ENCODE results near the gene ATAD1.
A peak's percentile ranks its signal among the peaks of the same experiment; 100 is the strongest.

DNA sequence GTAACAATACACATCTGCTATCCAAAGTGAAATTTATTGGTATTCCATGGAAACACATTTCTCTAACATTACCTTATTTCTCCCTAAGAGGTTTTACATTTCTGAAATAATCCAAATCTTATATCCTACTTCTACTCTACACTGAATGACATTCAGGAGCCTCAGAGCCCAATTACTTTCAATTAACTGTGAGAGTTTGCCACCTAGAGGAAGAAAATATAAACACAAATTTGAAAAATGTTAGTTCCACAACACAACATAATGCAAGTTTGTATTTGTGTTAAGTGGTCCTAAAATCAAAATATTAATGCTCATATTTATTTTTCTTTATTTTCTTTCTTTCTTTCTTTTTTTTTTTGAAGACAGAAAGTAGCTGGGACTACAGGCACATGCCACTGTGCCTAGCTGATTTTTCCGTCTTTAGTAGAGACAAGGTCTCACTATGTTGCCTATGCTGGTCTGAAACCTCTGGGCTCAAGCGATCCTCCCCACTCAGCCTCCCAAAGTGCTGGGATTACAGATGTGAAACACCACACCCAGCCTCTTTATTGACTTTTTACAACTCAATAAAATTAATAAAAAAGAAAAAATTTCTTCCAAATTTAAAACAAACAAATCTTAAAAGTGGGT, 46.0 kb downstream of the ATAD1 start:
- no peak for TF ChIP-seq EZH2 (IDR thresholded peaks at IDR 0.05; ENCODE audit: low read length, unreplicated experiment)
- TF ChIP-seq, protein P1, sequence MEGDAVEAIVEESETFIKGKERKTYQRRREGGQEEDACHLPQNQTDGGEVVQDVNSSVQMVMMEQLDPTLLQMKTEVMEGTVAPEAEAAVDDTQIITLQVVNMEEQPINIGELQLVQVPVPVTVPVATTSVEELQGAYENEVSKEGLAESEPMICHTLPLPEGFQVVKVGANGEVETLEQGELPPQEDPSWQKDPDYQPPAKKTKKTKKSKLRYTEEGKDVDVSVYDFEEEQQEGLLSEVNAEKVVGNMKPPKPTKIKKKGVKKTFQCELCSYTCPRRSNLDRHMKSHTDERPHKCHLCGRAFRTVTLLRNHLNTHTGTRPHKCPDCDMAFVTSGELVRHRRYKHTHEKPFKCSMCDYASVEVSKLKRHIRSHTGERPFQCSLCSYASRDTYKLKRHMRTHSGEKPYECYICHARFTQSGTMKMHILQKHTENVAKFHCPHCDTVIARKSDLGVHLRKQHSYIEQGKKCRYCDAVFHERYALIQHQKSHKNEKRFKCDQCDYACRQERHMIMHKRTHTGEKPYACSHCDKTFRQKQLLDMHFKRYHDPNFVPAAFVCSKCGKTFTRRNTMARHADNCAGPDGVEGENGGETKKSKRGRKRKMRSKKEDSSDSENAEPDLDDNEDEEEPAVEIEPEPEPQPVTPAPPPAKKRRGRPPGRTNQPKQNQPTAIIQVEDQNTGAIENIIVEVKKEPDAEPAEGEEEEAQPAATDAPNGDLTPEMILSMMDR (conservative IDR thresholded peaks at IDR 0.05; ENCODE audit: low read depth, low read length) = peak; percentile 66

All from PC-3 (cell line).